Lower leg skin (tissue), 4 donors: ENCODE measurements around the gene NUP214. TPM values are rescaled to one million over a fixed set of nuclear protein-coding genes. Genes with fewer than 3 reads are reported as not detected.
"Not testable (repeated sequence)": the region's sequence is repeated elsewhere in the genome, so short reads cannot be mapped to it uniquely, and the experiment has no call there.

ENCODE experiments used
- DNase-seq, 2 donors: peaks; one replicate each; pipeline ENCODE4 v3.0.0-alpha.2; 2019; ENCODE audit warnings: low spot score in 2 of 2
- H3K4me3 ChIP-seq: fragments of 200-600 bp; sonication (generic); 2 replicates; pipeline ENCODE4 v1.5.1; 2017; ENCODE audit warnings: mild to moderate bottlenecking, low read depth; ENCODE audit not compliant: poor library complexity, severe bottlenecking
- POLR2A ChIP-seq, 2 donors: fragments of 450-650 bp; IDR thresholded peaks; one replicate each; pipeline ENCODE4 v1.6.1; 2016 to 2017; ENCODE audit warnings: antibody characterized with exemption in 2 of 2, mild to moderate bottlenecking in 1 of 2, moderate library complexity in 1 of 2
- WGBS, 2 donors: methylation state at CpG; one replicate each; pipeline ENCODE4 v1.1.5; 2018; 5-methylcytosine and 5-hydroxymethylcytosine counted together
- intact Hi-C: fragments of 100-400 bp; cut with DNase I; formaldehyde crosslinking; loops from one replicate; pipeline ENCODE4 v1.15.0; 2023; ENCODE audit warnings: low total_unique reads
- total RNA-seq, 4 donors: library from RNA; depleted of rRNA; stranded (reverse); fragments of >200 nt; gene quantifications; one replicate each; pipeline ENCODE4 v1.1.0, GENCODE V29; 2016
- TF ChIP-seq, protein P1 (sequence below), 3 donors: fragments of 450-650 bp; IDR thresholded peaks; one replicate each; pipeline ENCODE4 v1.5.1; 2016; ENCODE audit warnings: antibody characterized with exemption in 3 of 3, mild to moderate bottlenecking in 3 of 3, moderate library complexity in 2 of 3

The NUP214 gene
- total RNA-seq, 4 donors from 2014 or later: 33.8 to 64.4 (median 39.8) TPM

- H3K4me3 ChIP-seq: no peak overlapping the region
- TF ChIP-seq POLR2A (IDR thresholded peaks at IDR 0.05): no peak
- TF ChIP-seq, protein P1, sequence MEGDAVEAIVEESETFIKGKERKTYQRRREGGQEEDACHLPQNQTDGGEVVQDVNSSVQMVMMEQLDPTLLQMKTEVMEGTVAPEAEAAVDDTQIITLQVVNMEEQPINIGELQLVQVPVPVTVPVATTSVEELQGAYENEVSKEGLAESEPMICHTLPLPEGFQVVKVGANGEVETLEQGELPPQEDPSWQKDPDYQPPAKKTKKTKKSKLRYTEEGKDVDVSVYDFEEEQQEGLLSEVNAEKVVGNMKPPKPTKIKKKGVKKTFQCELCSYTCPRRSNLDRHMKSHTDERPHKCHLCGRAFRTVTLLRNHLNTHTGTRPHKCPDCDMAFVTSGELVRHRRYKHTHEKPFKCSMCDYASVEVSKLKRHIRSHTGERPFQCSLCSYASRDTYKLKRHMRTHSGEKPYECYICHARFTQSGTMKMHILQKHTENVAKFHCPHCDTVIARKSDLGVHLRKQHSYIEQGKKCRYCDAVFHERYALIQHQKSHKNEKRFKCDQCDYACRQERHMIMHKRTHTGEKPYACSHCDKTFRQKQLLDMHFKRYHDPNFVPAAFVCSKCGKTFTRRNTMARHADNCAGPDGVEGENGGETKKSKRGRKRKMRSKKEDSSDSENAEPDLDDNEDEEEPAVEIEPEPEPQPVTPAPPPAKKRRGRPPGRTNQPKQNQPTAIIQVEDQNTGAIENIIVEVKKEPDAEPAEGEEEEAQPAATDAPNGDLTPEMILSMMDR (IDR thresholded peaks at IDR 0.05): no peak
- WGBS, 2 donors: 71 to 74% methylated on average over 11 to 12 of the region's 12 CpGs
- DNase-seq: no peak
- intact Hi-C loops: no loop called here
Observed at GRCh38 chr9:131259432-131259898, 134.1 kb downstream of the NUP214 start.

- no peak for DNase-seq
- intact Hi-C loops: loop anchor here (5.0 kb wide), 1 partner anchor 1437 kb away; no protein-coding TSS in a partner anchor
- 79 to 81% methylated on average over 20 of the region's 20 CpGs for WGBS, 2 donors
Observed at GRCh38 chr9:131259916-131260597, 134.7 kb downstream of the NUP214 start.

GRCh38 chr9:131260751-131261452, 135.5 kb downstream of the NUP214 start:
- 93 to 94% methylated on average over 22 to 33 of the region's 33 CpGs for whole genome bisulfite sequencing, 2 donors
- no peak for DNase-seq
- intact Hi-C loops: loop anchor here (5.0 kb wide), 1 partner anchor 1436 kb away; no protein-coding TSS in a partner anchor
- TF ChIP-seq, protein P1 (IDR thresholded peaks at IDR 0.05): no peak
- TF ChIP-seq POLR2A (IDR thresholded peaks at IDR 0.05): no peak
- no peak overlapping the region for H3K4me3 ChIP-seq

More at GRCh38 chr9:131259916-131260597, 134.7 kb downstream of the NUP214 start:
- TF ChIP-seq, protein P1 (IDR thresholded peaks at IDR 0.05): no peak
- no peak overlapping the region for H3K4me3 ChIP-seq

- 87 to 89% methylated on average over 13 of the region's 13 CpGs for WGBS, 2 donors
- no peak for DNase-seq
- intact Hi-C loops: loop anchor here (5.0 kb wide), 1 partner anchor 1435 kb away; no protein-coding TSS in a partner anchor
- no peak overlapping the region for H3K4me3 ChIP-seq
- TF ChIP-seq, protein P1 (IDR thresholded peaks at IDR 0.05): no peak
- no peak for TF ChIP-seq POLR2A (IDR thresholded peaks at IDR 0.05)
Observed at GRCh38 chr9:131262327-131263032, 137.1 kb downstream of the NUP214 start.

- not testable (repeated sequence) for H3K4me3 ChIP-seq, DNase-seq
- intact Hi-C loops: loop anchor here (5.0 kb wide), 1 partner anchor 1434 kb away; no protein-coding TSS in a partner anchor
- WGBS, 2 donors: 92% methylated on average over 5 of the region's 5 CpGs
Observed at GRCh38 chr9:131263033-131263343, 137.6 kb downstream of the NUP214 start.

- WGBS, 2 donors: 90 to 95% methylated on average over 6 of the region's 6 CpGs
- no peak overlapping the region for H3K4me3 ChIP-seq
- DNase-seq: no peak
- intact Hi-C loops: loop anchor here (5.0 kb wide), 1 partner anchor 1434 kb away; no protein-coding TSS in a partner anchor
- no peak for TF ChIP-seq POLR2A (IDR thresholded peaks at IDR 0.05)
- TF ChIP-seq, protein P1 (IDR thresholded peaks at IDR 0.05): no peak
Observed at GRCh38 chr9:131263701-131264100, 138.3 kb downstream of the NUP214 start.
